Stimulated activated CD8-positive, alpha-beta memory T cell treated with anti-CD3 and anti-CD28 coated beads, Interleukin-7, amount 100 ng/mL, for 24 hours (primary cell): Measurements from ENCODE around the gene GPR139.

ENCODE experiments used
- DNase-seq: peaks from one replicate; pipeline ENCODE4 v3.0.0-alpha.2; 2020; ENCODE audit warnings: low read depth

Gene GPR139

DNA sequence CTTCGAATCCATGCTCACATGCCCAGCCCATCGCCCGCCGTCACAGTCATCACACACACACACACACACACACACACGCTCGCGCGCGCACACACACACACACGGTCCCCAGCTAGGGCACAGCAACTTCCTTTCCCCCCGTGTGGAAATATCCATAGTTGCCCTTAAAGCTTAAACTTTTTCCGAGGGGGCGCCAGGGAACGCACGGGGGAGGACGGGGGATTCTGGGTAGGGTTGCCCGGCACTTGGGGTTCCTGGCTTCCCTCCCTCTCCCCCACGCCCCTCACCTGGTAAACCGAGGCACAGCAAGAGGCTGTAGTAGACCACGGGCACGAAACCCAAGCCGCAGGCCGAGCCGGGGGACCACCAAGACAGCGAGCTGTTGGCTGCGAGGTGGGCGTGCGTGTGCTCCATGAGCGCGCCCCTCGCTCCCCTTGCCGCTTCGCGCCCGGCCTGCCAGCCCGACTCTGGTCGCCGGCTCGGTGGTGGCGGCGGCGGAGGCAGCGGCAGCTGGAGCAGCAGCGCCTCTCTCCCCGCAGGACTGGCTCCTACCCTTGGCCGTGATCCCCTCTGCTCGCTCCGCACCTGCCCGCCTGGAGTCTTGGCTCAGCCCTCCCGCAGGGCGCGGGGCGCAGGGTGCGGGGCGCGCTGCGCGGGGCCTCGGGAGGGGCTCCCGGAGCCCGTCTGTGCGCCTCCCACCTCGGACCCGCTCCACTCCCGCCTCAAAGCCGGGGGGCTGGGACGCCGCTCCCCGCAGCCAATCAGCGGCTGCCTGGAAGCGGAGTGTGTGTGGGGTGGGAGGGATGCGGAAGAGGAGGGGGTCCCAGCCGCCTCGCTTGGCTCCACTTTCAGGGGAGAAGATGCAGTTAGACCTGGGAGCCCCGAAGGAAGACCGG lies at the start of gene GPR139:
Gene GPR139 (minus strand): TSS at position 688 of the 896 bp plus-strand sequence. CDS start 274 bp downstream, at position 414.
- no peak for DNase-seq

DNA sequence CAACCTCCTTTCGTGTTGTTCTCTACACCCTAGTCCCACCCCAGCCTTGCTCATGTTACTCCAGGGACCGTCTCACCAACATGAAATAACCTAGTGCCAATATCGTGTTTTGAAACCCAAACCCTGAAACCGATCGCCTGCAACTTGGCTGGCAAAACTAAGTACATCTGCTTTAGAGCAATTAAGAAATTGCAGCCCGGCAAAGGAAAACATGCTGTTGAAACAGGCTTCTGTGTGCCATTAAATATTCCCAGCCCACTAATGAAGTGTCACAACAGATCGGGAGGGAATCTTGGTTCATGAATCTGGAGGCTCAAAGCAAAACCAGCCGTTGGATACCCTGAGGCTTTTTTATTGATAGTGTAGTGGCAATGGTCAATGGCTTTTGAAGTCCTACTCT lies 48.3 kb upstream of the GPR139 start:
- no peak for DNase-seq

DNA sequence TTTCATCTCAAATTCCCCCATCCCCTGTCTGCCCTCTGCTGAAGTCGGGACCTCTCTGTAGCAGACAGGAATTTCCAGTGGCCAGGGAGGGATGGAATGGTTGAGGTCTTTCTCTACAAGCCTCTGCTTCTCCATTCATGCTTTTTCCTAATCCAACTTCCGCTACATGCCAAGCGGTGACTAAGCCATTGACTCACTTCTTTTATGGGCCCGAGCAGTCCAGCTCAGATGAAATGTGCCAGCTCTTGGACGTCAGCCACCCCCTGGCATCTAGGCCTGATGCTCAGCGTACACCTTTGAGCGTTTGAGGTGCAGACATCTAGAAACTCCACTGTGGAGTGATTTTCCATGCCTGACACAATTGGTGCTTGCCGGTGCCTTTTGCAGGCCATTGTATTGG lies 40.7 kb upstream of the GPR139 start:
- no peak for DNase-seq

DNA sequence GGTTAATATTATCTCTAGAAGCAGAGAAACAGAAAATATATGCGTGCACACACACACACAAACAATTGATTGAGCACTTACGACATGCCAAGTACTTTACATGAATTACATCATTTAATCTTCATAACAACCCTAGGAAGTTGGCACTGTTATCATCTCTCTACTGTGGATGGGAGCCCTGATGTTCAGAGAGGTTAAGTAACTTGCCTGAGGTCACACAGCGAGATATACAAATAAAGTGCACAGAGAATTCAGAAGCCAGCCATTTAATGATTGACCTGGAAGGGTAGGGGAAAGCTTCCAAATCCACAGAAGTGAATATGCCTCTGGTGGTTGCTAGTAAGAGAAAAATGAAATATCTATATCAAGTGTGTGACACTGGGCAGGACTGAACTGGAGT lies 37.5 kb upstream of the GPR139 start:
- no peak for DNase-seq

- DNase-seq: no peak
Measured at GRCh38 chr16:20107083-20107482, 33.4 kb upstream of the GPR139 start.

DNA sequence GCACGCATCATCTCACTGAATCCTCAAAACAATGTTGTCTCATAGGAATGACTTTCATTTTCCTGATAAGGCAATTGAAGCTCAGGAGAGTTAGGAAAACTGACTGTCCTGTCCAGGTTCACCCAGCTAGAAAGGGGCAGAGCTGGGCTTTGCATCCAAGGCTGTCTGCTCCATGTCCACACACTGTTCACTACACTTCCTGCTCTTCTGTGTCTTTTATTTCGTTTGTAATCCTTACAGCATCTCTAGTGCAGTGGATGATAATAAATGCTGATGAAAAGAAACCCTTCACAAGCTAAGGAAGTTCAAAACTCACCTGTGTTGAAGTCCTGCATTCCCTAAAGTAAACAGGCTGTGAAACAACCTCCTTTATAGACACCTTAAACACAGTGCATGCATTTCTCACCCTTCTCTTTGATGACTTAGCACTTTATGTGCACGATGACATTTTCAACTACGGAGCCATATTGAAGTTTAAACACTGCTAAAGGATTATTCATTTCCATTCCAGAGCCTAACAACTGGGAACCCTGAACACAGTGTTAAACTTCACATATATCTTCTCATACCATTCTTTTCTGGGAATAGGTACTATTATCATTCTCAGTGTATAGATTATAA lies 31.0 kb upstream of the GPR139 start:
- DNase-seq: no peak

DNA sequence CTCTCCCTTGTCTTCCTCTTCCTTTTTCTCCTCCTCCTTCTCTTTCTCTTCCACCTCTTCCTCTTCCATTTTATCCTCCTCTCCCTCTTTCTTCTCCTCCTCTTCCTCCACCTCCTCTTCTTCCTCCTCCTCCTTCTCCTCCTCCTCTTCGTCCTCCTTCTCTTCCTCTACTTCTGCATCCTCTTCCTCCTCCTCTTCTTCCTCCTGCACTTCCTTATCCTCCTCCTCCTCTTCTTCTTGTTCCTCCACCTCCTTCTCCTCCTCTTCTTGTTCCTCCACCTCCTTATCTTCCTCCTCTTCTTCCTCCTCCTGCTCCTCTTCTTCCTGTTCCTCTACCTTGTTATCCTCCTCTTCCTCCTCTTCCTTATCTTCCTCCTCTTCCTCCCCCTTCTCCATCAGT lies 28.8 kb upstream of the GPR139 start:
- DNase-seq: no peak

GRCh38 chr16:20102021-20102420 lies 28.3 kb upstream of the GPR139 start:
- no peak for DNase-seq

GRCh38 chr16:20099375-20099774 lies 25.7 kb upstream of the GPR139 start:
- no peak for DNase-seq

- no peak for DNase-seq
Measured at GRCh38 chr16:20094157-20094556, 20.5 kb upstream of the GPR139 start.

DNA sequence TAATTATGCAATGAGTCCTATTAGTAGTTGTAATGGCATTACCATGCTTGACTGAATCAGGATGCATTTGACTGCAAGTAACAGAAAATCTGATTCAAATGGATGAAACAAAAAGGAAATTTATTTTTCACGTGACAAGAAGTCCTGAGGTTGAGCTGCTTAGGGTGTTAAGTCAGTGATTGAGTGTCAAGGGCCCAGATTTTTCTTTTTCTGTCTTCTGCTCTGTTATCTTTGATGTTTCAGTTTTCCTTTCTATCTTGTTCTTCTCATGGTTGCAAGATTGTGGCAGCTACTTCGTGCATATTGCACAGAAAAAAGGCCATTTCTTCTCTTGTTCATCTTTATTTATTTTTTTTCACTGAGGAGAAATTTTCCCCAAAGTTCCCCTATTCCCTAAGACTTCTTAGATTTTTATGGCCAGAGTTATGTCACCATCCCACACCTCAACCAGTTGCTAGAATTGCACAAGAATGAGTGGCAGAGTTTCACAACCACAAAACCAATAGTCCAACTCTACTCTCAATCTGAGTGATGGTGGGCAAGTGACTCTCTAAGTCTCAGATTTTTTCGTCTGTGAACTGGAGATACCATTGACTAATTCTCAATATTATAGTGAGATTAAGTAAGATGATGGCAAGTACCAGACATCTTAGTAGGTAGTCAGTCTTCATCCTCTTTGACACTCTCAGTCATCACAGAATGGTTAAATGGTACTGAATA lies 15.7 kb upstream of the GPR139 start:
- DNase-seq: no peak

DNA sequence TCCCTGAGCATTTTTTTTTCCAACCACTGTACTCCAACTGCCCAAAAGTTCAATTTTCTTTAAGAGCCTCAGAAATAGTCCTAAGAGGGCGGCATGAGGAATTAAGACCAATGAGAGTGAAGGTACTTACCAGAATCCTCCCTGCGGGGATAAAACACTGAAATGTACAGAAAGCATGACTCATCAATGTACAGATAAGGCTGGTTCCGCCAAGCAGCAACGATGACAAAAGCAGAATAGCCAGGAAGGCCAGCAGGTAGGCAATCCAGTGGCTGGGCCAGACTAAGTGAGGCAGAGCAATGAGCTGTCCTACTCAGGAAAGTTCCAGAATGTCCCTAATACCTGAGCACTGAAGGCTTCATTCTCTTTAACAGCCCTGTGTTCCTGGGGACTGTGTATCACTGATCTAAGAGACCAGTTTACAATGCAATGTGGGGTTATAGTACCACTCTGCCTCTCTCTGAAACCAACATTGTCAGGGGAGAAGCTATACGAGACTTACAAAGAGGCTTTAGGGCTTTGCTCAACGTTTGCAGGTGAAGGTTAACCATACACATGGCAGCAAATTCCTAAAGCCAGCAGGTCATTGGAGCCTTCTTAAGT lies 11.0 kb upstream of the GPR139 start:
- no peak for DNase-seq

- no peak for DNase-seq
Measured at GRCh38 chr16:20079106-20079505, 5.4 kb upstream of the GPR139 start.

DNA sequence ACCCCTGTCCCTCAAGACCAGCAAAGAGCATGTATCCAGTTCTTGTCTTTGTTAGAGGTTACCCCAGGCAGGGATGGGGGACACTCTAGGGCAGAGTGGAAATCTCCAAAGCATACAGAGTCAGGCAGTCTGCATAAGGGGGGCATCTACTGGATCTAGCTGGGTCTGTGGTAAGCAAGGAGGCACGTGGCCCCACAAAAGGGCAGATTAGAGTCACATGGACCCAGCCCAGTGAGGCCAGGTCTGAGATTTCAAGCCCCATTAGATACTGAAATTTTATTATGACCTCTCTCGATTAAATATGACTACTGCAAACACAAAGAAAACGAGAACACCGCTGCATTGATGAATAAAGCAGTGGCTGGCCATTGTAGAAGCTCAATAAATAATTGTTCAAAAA lies 1.6 kb upstream of the GPR139 start:
- DNase-seq: no peak

- no peak for DNase-seq
Measured at GRCh38 chr16:20074099-20074991, 655 bp upstream of the GPR139 start.

- no peak for DNase-seq
Measured at GRCh38 chr16:20072874-20073202, 852 bp downstream of the GPR139 start.

GRCh38 chr16:20072146-20072873 lies 1.4 kb downstream of the GPR139 start:
- DNase-seq: no peak

- DNase-seq: no peak
Measured at GRCh38 chr16:20064931-20065330, 8.8 kb downstream of the GPR139 start.

DNA sequence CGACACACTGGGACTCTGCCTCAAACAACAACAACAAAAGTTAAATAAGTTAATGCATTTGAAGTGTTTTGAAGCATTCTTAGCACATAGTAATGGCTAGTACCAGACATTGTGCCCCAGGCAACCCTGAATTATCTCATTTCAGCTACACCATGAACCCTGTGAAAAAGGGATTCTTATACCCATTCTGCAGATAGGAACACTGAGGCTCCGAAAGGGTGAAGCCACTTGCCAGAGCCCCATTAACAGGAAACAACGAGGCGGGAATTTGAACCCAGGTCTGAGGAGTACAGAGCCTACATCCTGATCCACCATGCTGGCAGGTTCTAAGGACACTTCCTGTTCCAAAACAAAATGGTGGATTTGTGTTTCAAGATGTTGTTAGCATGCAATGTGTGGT lies 9.2 kb downstream of the GPR139 start:
- no peak for DNase-seq

DNA sequence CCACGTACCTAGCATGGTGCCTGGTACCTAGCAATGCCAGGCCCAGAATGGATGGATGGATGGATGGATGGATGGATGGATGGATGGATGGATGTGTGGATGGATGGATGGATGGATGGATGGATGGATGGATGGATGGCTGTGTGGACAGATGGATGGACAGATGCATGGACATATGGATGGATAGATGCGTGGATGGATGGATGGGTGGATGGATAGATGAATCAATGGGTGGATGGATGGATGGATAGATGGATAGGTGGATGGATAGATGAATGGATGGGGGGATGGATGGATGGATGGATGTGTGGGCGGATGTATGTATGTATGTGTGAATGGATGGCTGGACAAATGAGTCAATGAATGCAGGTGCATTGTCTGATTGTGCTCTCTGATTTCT lies 12.6 kb downstream of the GPR139 start:
- no peak for DNase-seq

- DNase-seq: no peak
Measured at GRCh38 chr16:20056436-20056835, 17.3 kb downstream of the GPR139 start.
